ENCODE data around the gene SLCO3A1.

SLCO3A1 gene

GRCh38 chr15:91916051-91916450, 62.5 kb downstream of the SLCO3A1 start:
- DNase-seq = no peak

- no peak for DNase-seq
Measured at GRCh38 chr15:91917686-91918360, 64.3 kb downstream of the SLCO3A1 start.

GRCh38 chr15:91919014-91919534, 65.6 kb downstream of the SLCO3A1 start:
- no peak for DNase-seq

GRCh38 chr15:91921188-91921842, 67.8 kb downstream of the SLCO3A1 start:
- peak; percentile 33 to 60 for DNase-seq

GRCh38 chr15:91921843-91922198, 68.3 kb downstream of the SLCO3A1 start:
- DNase-seq = no peak

- no peak for DNase-seq
Measured at GRCh38 chr15:91922646-91923547, 69.4 kb downstream of the SLCO3A1 start.

- no peak for DNase-seq
Measured at GRCh38 chr15:91924183-91924582, 70.7 kb downstream of the SLCO3A1 start.

- DNase-seq = no peak
Measured at GRCh38 chr15:91924837-91925495, 71.5 kb downstream of the SLCO3A1 start.

GRCh38 chr15:91925794-91926193, 72.3 kb downstream of the SLCO3A1 start:
- no peak for DNase-seq

- DNase-seq = no peak
Measured at GRCh38 chr15:91926908-91927270, 73.4 kb downstream of the SLCO3A1 start.

- no peak for DNase-seq
Measured at GRCh38 chr15:91927585-91927984, 74.1 kb downstream of the SLCO3A1 start.

- DNase-seq = no peak
Measured at GRCh38 chr15:91928675-91929074, 75.2 kb downstream of the SLCO3A1 start.

- no peak for DNase-seq
Measured at GRCh38 chr15:91929509-91929908, 76.0 kb downstream of the SLCO3A1 start.

- no peak for DNase-seq
Measured at GRCh38 chr15:91930092-91930491, 76.6 kb downstream of the SLCO3A1 start.

GRCh38 chr15:91936182-91936775, 82.8 kb downstream of the SLCO3A1 start:
- no peak for DNase-seq

- DNase-seq = no peak
Measured at GRCh38 chr15:91936927-91937326, 83.4 kb downstream of the SLCO3A1 start.

GRCh38 chr15:91938136-91938535, 84.6 kb downstream of the SLCO3A1 start:
- no peak for DNase-seq

GRCh38 chr15:91939403-91939831, 85.9 kb downstream of the SLCO3A1 start:
- no peak for DNase-seq

- peak in 1 of 2 donors; percentile 46 for DNase-seq
Measured at GRCh38 chr15:91940496-91941381, 87.2 kb downstream of the SLCO3A1 start.

- DNase-seq = peak in 1 of 2 donors; percentile 31
Measured at GRCh38 chr15:91941871-91942658, 88.6 kb downstream of the SLCO3A1 start.

Measured in CD4-positive, alpha-beta T cell treated with Interleukin-4 for 1 hour (primary cell).